RWPE2 (cell line): ENCODE measurements around the gene NRBF2.

Experiments
- ATAC-seq: fragments of 200-7000 bp; cut with Tn5 transposase; 3 replicates; pipeline ENCODE4 v1.9.1; 2021; ENCODE audit warnings: low read depth
- DNase-seq: peaks from one replicate; pipeline ENCODE4 v3.0.0-alpha.2; 2020; ENCODE audit warnings: low spot score
- H3K27ac ChIP-seq: fragments of 450-650 bp; 2 replicates; pipeline ENCODE4 v1.5.1; 2017; ENCODE audit warnings: mild to moderate bottlenecking; ENCODE audit not compliant: poor library complexity, severe bottlenecking
- H3K27me3 ChIP-seq: fragments of 250-450 bp; sonication (Bioruptor Pico); 2 replicates; pipeline ENCODE4 v1.5.1; 2021; ENCODE audit warnings: mild to moderate bottlenecking, moderate library complexity; ENCODE audit not compliant: insufficient read depth, poor library complexity, severe bottlenecking
- H3K36me3 ChIP-seq: fragments of 250-450 bp; sonication (Bioruptor Pico); 2 replicates; pipeline ENCODE4 v1.5.1; 2020; ENCODE audit warnings: low read depth, mild to moderate bottlenecking, moderate library complexity
- H3K4me1 ChIP-seq: fragments of 250-450 bp; sonication (Bioruptor Pico); 2 replicates; pipeline ENCODE4 v1.5.1; 2021; ENCODE audit warnings: mild to moderate bottlenecking, moderate library complexity; ENCODE audit not compliant: insufficient read depth, poor library complexity, severe bottlenecking
- H3K4me3 ChIP-seq: fragments of 250-450 bp; sonication (Bioruptor Pico); 2 replicates; pipeline ENCODE4 v1.5.1; 2021; ENCODE audit warnings: mild to moderate bottlenecking, moderate library complexity; ENCODE audit not compliant: severe bottlenecking
- H3K9me3 ChIP-seq: fragments of 250-450 bp; sonication (Bioruptor Pico); 2 replicates; pipeline ENCODE4 v1.5.1; 2021; ENCODE audit warnings: mild to moderate bottlenecking, moderate library complexity; ENCODE audit not compliant: severe bottlenecking
- TF ChIP-seq, protein P1 (sequence below): fragments of 450-650 bp; IDR thresholded peaks from one replicate; pipeline ENCODE4 v1.5.1; 2017; ENCODE audit warnings: mild to moderate bottlenecking, moderate library complexity; ENCODE audit not compliant: poor library complexity, severe bottlenecking

Gene NRBF2

DNA sequence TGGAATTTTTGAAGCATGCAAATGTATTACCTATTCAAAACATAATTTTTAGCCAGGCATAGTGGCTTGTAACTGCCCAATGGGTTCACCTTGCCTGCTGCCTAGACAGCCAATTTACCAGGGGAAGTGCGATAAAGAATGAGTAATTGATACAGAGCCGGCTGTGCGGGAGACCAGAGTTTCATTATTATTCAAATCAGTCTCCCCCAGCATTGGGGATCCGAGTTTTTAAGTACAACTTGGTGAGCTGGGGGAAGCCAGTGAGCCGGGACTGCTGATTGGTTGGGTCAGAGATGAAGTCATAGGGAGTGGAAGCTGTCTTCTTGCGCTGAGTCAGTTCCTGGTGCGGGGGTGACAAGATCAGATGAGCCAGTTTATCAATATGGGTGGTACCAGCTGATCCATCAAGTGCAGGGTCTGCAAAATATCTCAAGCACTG lies 29.1 kb upstream of the NRBF2 start:
- Histone ChIP-seq H3K27me3 (no peaks in the 10 kb centered on the region), H3K27ac (no peak overlapping the region), H3K4me3 (no peak overlapping the region), H3K9me3 (no peaks in the 10 kb centered on the region), H3K36me3 (no peaks in the 10 kb centered on the region), H3K4me1 (peaks cover 21% of the 10 kb centered on the region)
- ATAC-seq (no peak), DNase-seq (no peak)
- TF ChIP-seq, protein P1, sequence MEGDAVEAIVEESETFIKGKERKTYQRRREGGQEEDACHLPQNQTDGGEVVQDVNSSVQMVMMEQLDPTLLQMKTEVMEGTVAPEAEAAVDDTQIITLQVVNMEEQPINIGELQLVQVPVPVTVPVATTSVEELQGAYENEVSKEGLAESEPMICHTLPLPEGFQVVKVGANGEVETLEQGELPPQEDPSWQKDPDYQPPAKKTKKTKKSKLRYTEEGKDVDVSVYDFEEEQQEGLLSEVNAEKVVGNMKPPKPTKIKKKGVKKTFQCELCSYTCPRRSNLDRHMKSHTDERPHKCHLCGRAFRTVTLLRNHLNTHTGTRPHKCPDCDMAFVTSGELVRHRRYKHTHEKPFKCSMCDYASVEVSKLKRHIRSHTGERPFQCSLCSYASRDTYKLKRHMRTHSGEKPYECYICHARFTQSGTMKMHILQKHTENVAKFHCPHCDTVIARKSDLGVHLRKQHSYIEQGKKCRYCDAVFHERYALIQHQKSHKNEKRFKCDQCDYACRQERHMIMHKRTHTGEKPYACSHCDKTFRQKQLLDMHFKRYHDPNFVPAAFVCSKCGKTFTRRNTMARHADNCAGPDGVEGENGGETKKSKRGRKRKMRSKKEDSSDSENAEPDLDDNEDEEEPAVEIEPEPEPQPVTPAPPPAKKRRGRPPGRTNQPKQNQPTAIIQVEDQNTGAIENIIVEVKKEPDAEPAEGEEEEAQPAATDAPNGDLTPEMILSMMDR: no peak

DNA sequence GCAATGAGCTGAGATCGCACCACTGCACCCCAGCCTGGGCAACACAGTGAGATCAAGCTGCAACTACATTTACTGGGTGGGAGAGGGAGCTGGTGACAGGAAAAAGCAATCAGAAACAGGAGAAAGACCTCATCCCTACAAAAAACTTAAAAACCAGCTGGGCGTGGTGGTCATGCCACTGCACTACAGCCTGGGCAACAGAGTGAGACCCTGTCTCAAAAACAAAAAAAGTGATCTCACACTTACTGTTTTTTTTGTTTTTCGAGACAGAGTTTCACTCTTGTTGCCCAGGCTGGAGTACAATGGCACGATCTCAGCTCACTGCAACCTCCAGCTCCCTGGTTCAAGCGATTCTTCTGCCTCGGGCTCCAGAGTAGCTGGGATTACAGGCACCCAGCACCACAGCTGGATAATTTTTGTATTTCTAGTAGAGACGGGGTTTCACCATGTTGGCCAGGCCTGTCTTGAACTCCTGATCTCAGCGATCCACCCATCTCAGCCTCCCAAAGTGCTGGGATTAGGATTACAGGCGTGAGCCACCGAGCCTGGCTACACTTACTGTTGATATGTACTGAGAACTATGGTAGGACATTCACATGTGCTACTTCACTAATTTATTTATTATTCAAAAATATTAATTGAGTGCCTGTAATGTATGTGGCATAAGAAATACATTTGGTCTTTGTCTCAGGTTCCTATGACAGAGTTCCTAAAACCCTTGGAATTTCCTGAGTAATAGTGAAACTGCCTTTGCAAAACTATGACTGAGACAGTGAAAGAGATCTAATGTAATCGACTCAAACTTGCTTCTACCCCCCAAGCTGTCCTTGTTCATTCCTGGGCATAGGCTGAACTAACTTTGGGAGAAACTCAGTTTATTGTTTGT lies 27.7 kb upstream of the NRBF2 start:
- DNase-seq (no peak), ATAC-seq (peak; percentile 88)
- Histone ChIP-seq H3K36me3 (no peaks in the 10 kb centered on the region), H3K27ac (peak overlapping the region; percentile 84), H3K4me1 (peaks cover 14% of the 10 kb centered on the region), H3K4me3 (no peak overlapping the region), H3K27me3 (no peaks in the 10 kb centered on the region), H3K9me3 (no peaks in the 10 kb centered on the region)
- TF ChIP-seq, protein P1: no peak

DNA sequence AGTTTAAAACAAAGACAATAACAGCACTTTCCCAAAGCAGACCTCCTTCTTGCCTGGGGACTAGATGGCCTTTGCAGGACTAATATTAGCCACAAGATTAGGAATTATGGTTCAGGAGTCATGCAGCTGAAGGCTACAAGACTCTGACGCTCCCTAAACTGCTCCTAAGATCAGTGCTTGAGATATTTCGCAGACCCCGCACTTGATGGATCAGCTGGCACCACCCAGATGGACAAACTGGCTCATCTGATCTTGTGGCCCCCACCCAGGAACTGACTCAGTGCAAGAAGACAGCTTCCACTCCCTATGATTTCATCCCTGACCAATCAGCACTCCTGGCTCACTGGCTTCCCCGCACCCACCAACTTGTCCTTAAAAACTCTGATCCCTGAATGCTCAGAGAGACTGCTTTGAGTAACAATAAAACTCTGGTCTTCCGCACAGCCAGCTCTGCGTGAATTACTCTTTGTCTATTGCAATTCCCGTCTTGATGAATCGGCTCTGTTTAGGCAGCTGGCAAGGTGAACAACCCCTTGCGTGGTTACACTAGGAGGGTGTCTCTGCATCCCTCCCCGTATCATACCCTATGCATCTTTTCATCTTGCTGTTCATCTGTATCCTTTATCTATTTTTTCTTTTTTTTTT lies 26.9 kb upstream of the NRBF2 start:
- Histone ChIP-seq H3K27ac (peak overlapping the region; percentile 84), H3K4me1 (peaks cover 14% of the 10 kb centered on the region), H3K4me3 (no peak overlapping the region), H3K36me3 (no peaks in the 10 kb centered on the region), H3K9me3 (no peaks in the 10 kb centered on the region), H3K27me3 (no peaks in the 10 kb centered on the region)
- DNase-seq: peak; percentile 50
- TF ChIP-seq, protein P1: no peak
- ATAC-seq: peak; percentile 53

DNA sequence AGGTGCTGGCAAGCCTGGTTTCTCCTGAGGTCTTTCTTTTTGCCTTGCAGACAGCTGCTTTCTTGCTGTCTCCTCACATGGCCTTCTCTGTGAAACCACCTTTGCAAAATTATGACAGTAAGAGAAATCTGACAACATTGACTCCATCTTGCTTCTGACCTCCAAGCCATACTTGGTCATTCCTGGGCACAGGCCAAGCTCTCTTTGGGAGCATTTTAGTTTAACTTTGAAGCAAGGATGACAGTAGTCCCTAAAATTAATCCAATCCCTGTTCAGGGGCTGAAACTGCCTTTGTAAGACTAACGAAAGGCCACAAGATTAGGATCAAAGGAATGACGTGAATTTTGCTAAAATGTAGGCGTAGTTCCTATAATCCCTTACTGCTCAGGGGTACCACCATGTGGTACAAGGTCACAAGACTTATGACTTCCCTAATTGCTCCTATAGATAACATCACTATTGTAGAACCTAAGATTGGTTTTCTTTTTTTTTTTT lies 25.1 kb upstream of the NRBF2 start:
- ATAC-seq (no peak), DNase-seq (no peak)
- Histone ChIP-seq H3K4me3 (no peak overlapping the region), H3K27ac (no peak overlapping the region), H3K4me1 (peaks cover 14% of the 10 kb centered on the region), H3K27me3 (no peaks in the 10 kb centered on the region), H3K36me3 (no peaks in the 10 kb centered on the region), H3K9me3 (no peaks in the 10 kb centered on the region)
- TF ChIP-seq, protein P1: no peak
